ENCODE results near the gene MT2A. TPM values are rescaled to one million over a fixed set of nuclear protein-coding genes. Genes with fewer than 3 reads are reported as not detected.
A peak's percentile ranks its signal among the peaks of the same experiment; 100 is the strongest.

Gene MT2A
- total and polyA plus RNA-seq, 7 experiments from 2014 or later = 15.0 to 435 (median 40.7) TPM

DNA sequence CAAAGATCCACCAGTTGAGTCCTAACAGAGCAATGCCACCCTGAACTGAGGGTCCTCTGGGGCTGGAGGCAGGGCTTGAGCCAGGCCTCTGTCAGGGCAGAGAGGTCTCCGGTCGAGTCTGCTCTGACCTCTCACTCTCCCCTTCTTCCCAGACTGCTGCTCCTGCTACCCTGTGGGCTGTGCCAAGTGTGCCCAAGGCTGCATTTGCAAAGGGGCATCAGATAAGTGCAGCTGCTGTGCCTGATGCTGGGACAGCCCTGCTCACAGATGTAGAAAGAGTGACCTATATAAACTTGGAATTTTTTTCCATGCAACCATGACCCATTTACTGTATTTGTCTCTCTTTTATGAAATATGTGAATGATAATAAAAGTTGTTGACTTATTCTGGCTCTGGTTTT, 40.9 kb downstream of the MT2A start:
- Mint-ChIP-seq H3K36me3 (no peaks in the 10 kb centered on the region), H3K27ac (no peak overlapping the region), H3K4me1 (peaks cover under 1 to 7% (median 4%) of the 10 kb centered on the region in 7 donors), H3K9me3 (no peaks in the 10 kb centered on the region), H3K27me3 (peaks cover 9 to 69% (median 17%) of the 10 kb centered on the region in 5 donors), H3K4me3 (no peak overlapping the region)
- ChIA-PET POLR2A (interaction anchor here (1.1 kb wide), 1 partner anchor 10 kb away, joined by 4 read pairs; no protein-coding TSS in a partner anchor), CTCF (no interaction called here)
- Histone ChIP-seq H3K9me3 (ENCODE audit: control insufficient read depth in 2 of 3, low read length in 3 of 3) (no peaks in the 10 kb centered on the region), H3K27ac (ENCODE audit: low read depth, low read length) (no peak overlapping the region), H3K4me1 (ENCODE audit: control insufficient read depth in 2 of 2, insufficient read depth in 2 of 2, low read length in 2 of 2) (peaks cover 2% of the 10 kb centered on the region in 2 donors), H3K4me3 (ENCODE audit: low read length) (no peak overlapping the region), H3K36me3 (ENCODE audit: control insufficient read depth in 2 of 3, insufficient read depth in 3 of 3, low read length in 3 of 3) (no peaks in the 10 kb centered on the region), H3K27me3 (ENCODE audit: control insufficient read depth in 2 of 2, insufficient read depth in 2 of 2, low read length in 2 of 2) (peaks cover 0 to 8% of the 10 kb centered on the region in 2 donors)
- no peak for DNase-seq
- intact Hi-C loops (cut with micrococcal nuclease) = no loop called here
- no peak for ATAC-seq

DNA sequence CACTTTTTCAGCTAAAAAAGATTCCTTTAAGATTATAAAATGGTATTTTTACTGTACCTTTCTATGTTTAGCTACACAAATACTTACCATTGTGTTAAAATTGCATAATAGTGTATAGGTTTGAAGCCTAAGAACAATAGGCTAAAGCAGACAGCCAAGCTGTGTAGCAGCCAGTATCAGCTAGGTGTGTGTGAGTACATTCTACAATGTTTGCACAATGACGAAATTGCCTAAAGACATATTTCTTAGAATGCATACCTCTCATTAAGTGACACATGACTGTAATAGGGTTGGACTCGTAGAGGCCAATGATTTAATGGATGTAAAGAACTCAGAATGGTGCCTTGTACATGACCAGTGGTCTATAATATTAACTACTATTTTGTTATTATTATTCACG, 41.4 kb downstream of the MT2A start:
- peaks cover 9 to 67% (median 17%) of the 10 kb centered on the region in 5 donors for H3K27me3 Mint-ChIP-seq
- H3K4me3 Mint-ChIP-seq = no peak overlapping the region
- Histone ChIP-seq H3K4me3 (ENCODE audit: low read length) (no peak overlapping the region), H3K27me3 (ENCODE audit: control insufficient read depth in 2 of 2, insufficient read depth in 2 of 2, low read length in 2 of 2) (peaks cover 0 to 8% of the 10 kb centered on the region in 2 donors), H3K9me3 (ENCODE audit: control insufficient read depth in 2 of 3, low read length in 3 of 3) (no peaks in the 10 kb centered on the region), H3K27ac (ENCODE audit: low read depth, low read length) (no peak overlapping the region), H3K36me3 (ENCODE audit: control insufficient read depth in 2 of 3, insufficient read depth in 3 of 3, low read length in 3 of 3) (no peaks in the 10 kb centered on the region), H3K4me1 (ENCODE audit: control insufficient read depth in 2 of 2, insufficient read depth in 2 of 2, low read length in 2 of 2) (no peaks in the 10 kb centered on the region)
- CTCF ChIA-PET = no interaction called here
- H3K4me1 Mint-ChIP-seq = peaks cover 0 to 3% (median 0%) of the 10 kb centered on the region in 7 donors
- no peak for ATAC-seq
- no peak for DNase-seq
- intact Hi-C loops (cut with micrococcal nuclease) = no loop called here
- POLR2A ChIA-PET = interaction anchor here (1.1 kb wide), 1 partner anchor 11 kb away, joined by 4 read pairs; no protein-coding TSS in a partner anchor
- no peaks in the 10 kb centered on the region for H3K36me3 Mint-ChIP-seq
- H3K9me3 Mint-ChIP-seq = no peaks in the 10 kb centered on the region
- H3K27ac Mint-ChIP-seq = no peak overlapping the region

DNA sequence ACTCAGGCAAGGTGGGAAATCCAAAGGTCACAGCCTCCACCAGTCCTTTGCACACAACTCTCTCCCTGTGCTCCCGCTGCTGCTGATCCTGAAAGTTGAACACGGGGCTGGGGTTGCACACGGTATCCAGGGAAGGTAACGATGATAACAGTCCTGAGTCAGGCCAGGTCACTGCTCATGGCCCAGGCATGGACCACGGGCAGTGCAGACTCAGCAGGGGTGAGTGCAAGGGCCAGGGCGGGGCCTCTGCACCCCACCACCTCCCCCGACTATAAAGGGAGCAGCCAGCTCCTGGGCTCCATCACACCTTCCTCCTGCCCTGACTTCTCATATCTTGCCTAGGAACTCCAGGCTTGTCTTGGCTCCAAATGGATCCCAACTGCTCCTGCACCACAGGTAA, 43.2 kb downstream of the MT2A start, which contains the start of gene MT1B:
TSS of gene MT1B (plus strand) at position 301 of the 400 bp plus-strand sequence. CDS start at position 369, 68 bp downstream.
- H3K4me1 Mint-ChIP-seq = no peaks in the 10 kb centered on the region
- H3K27me3 ChIP-seq (ENCODE audit: control insufficient read depth in 2 of 2, insufficient read depth in 2 of 2, low read length in 2 of 2) = peaks cover 0 to 8% of the 10 kb centered on the region in 2 donors
- no peak within 1 kb of the TSS for H3K4me3 ChIP-seq (ENCODE audit: low read length)
- H3K9me3 Mint-ChIP-seq = no peaks in the 10 kb centered on the region
- no peaks in the 10 kb centered on the region for H3K4me1 ChIP-seq (ENCODE audit: control insufficient read depth in 2 of 2, insufficient read depth in 2 of 2, low read length in 2 of 2)
- no peak for DNase-seq
- ATAC-seq = no peak
- intact Hi-C loops (cut with micrococcal nuclease) = no loop called here
- H3K36me3 ChIP-seq (ENCODE audit: control insufficient read depth in 2 of 3, insufficient read depth in 3 of 3, low read length in 3 of 3) = no peaks in the 10 kb centered on the region
- ChIA-PET CTCF (no interaction called here), POLR2A (no interaction called here)
- no peak within 1 kb of the TSS for H3K4me3 Mint-ChIP-seq
- H3K36me3 Mint-ChIP-seq = no peaks in the 10 kb centered on the region
- H3K9me3 ChIP-seq (ENCODE audit: control insufficient read depth in 2 of 3, low read length in 3 of 3) = no peaks in the 10 kb centered on the region
- H3K27ac Mint-ChIP-seq = peak within 1 kb of the TSS in 1 of 9 donors; percentile 25
- H3K27ac ChIP-seq (ENCODE audit: low read depth, low read length) = no peak within 1 kb of the TSS
- H3K27me3 Mint-ChIP-seq = peaks cover 9 to 53% (median 16%) of the 10 kb centered on the region in 5 donors

DNA sequence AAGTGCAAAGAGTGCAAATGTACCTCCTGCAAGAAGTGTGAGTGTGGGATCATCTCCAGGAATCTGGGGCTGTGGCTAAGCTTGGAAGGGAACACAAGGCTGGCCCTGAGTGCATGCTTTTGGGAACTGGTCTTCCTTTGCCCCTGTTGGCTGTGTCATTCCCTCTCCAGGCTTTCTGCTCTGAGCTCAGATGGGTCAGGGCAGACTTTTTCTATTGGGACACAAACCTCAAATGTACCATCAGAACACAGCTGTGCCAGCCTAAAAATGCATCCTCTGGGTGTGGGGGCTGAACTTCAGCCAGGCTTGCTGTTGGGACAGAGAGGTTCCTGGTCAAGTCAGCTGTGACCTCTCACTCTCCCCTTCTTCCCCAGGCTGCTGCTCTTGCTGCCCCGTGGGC, 44.2 kb downstream of the MT2A start:
- Histone ChIP-seq H3K9me3 (ENCODE audit: control insufficient read depth in 2 of 3, low read length in 3 of 3) (no peaks in the 10 kb centered on the region), H3K27ac (ENCODE audit: low read depth, low read length) (no peak overlapping the region), H3K36me3 (ENCODE audit: control insufficient read depth in 2 of 3, insufficient read depth in 3 of 3, low read length in 3 of 3) (no peaks in the 10 kb centered on the region), H3K4me1 (ENCODE audit: control insufficient read depth in 2 of 2, insufficient read depth in 2 of 2, low read length in 2 of 2) (no peaks in the 10 kb centered on the region), H3K4me3 (ENCODE audit: low read length) (no peak overlapping the region), H3K27me3 (ENCODE audit: control insufficient read depth in 2 of 2, insufficient read depth in 2 of 2, low read length in 2 of 2) (peaks cover 0 to 8% of the 10 kb centered on the region in 2 donors)
- CTCF ChIA-PET = no interaction called here
- no peak overlapping the region for H3K4me3 Mint-ChIP-seq
- DNase-seq = no peak
- peak overlapping the region in 1 of 9 donors; percentile 25 for H3K27ac Mint-ChIP-seq
- intact Hi-C loops (cut with micrococcal nuclease) = no loop called here
- ATAC-seq = no peak
- peaks cover 8 to 43% (median 12%) of the 10 kb centered on the region in 5 donors for H3K27me3 Mint-ChIP-seq
- H3K9me3 Mint-ChIP-seq = no peaks in the 10 kb centered on the region
- peaks cover 0 to 5% (median 4%) of the 10 kb centered on the region in 7 donors for H3K4me1 Mint-ChIP-seq
- H3K36me3 Mint-ChIP-seq = no peaks in the 10 kb centered on the region
- POLR2A ChIA-PET = no interaction called here

DNA sequence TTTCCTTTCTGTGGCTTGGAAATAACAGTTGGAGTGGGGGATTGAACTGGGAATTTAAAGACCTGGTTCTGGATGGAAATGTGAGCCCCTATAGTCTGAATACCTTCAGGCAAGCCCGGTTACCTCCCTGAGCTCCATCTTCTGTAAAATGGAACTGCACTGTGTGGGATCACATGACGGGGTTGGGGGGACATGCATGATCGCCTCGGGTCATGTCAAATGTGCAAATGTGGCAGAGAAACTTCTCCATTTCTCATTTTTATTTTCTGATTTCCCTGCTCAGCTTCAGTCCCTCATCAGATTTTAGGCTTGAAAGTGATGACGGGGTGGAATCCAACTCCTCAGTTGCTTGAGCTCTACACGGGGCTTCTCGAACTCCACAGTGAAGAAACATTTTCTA, 44.8 kb downstream of the MT2A start:
- peaks cover 4 to 9% (median 8%) of the 10 kb centered on the region in 7 donors for H3K4me1 Mint-ChIP-seq
- no peak overlapping the region for H3K4me3 Mint-ChIP-seq
- peaks cover 2 to 3% of the 10 kb centered on the region in 2 donors for H3K4me1 ChIP-seq (ENCODE audit: control insufficient read depth in 2 of 2, insufficient read depth in 2 of 2, low read length in 2 of 2)
- no peaks in the 10 kb centered on the region for H3K36me3 Mint-ChIP-seq
- H3K27ac ChIP-seq (ENCODE audit: low read depth, low read length) = no peak overlapping the region
- ChIA-PET POLR2A (no interaction called here), CTCF (no interaction called here)
- H3K36me3 ChIP-seq (ENCODE audit: control insufficient read depth in 2 of 3, insufficient read depth in 3 of 3, low read length in 3 of 3) = no peaks in the 10 kb centered on the region
- no peaks in the 10 kb centered on the region for H3K9me3 ChIP-seq (ENCODE audit: control insufficient read depth in 2 of 3, low read length in 3 of 3)
- peaks cover 0 to 8% of the 10 kb centered on the region in 2 donors for H3K27me3 ChIP-seq (ENCODE audit: control insufficient read depth in 2 of 2, insufficient read depth in 2 of 2, low read length in 2 of 2)
- no peak for ATAC-seq
- intact Hi-C loops (cut with micrococcal nuclease) = no loop called here
- H3K9me3 Mint-ChIP-seq = no peaks in the 10 kb centered on the region
- peaks cover 8 to 38% (median 12%) of the 10 kb centered on the region in 5 donors for H3K27me3 Mint-ChIP-seq
- no peak for DNase-seq
- no peak overlapping the region for H3K4me3 ChIP-seq (ENCODE audit: low read length)
- no peak overlapping the region for H3K27ac Mint-ChIP-seq

DNA sequence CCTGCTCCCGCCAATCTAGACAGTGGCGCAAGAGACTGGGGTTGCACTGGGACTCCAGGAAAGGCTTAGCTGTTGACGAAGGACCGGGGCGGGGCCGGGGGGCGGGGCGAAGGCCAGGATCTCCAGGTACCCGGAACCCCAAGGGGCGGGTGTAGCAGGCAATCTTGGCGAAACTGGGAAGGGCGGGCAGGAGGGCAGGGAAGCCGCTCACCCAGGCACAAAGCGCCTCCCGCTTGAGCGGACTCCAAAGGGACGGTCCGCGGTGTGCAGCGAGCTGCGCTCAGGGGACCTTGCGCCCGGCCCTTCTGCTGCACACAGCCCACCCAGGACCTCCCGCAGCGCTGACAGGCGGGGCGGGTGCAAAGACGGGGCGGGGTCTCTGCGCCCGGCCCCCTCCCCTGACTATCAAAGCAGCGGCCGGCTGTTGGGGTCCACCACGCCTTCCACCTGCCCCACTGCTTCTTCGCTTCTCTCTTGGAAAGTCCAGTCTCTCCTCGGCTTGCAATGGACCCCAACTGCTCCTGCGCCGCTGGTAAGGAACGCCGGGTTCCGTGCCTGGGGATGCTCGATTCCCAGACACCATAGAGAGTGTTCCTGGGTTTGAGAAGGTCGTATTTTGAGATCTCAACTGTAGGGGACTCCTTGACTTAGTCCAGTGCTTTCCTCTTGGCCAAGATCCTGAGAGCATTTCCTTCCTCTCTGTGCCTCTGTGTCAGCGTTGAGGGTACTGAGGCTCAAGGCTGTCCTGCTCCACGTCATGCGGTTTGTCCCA, 49.4 kb downstream of the MT2A start, which contains the start of gene MT1F:
TSS of gene MT1F (plus strand) at position 405 of the 772 bp plus-strand sequence. CDS start at position 505, 100 bp downstream.
- peaks cover 0 to 21% (median 0%) of the 10 kb centered on the region in 5 donors for H3K27me3 Mint-ChIP-seq
- DNase-seq (peak in 8 of 9 donors; percentile 35 to 66 (median 56)), ATAC-seq (peak; percentile 80)
- H3K4me1 ChIP-seq (ENCODE audit: control insufficient read depth in 2 of 2, insufficient read depth in 2 of 2, low read length in 2 of 2) = peaks cover 7 to 12% of the 10 kb centered on the region in 2 donors
- peak within 1 kb of the TSS; percentile 64 for H3K27ac ChIP-seq (ENCODE audit: low read depth, low read length)
- intact Hi-C loops (cut with micrococcal nuclease) = loop anchor here (1.0 to 2.0 kb wide), 5 partner anchors 14 to 48 kb away; partner anchors contain the start of gene MT1X (in 2 of the 2)
- H3K4me3 ChIP-seq (ENCODE audit: low read length) = peak within 1 kb of the TSS; percentile 91
- no peaks in the 10 kb centered on the region for H3K36me3 ChIP-seq (ENCODE audit: control insufficient read depth in 2 of 3, insufficient read depth in 3 of 3, low read length in 3 of 3)
- ChIA-PET POLR2A (interaction anchor here (0.8 to 3.5 kb wide), 6 partner anchors 11 to 49 kb away, joined by 3 to 19 read pairs (median 4); partner anchors contain the start of genes MT1H, MT1X and MT2A), CTCF (interaction anchor here (0.9 kb wide), 1 partner anchor 45 kb away, joined by 3 read pairs; no protein-coding TSS in a partner anchor)
- no peaks in the 10 kb centered on the region for H3K9me3 ChIP-seq (ENCODE audit: control insufficient read depth in 2 of 3, low read length in 3 of 3)
- H3K27ac Mint-ChIP-seq = peak within 1 kb of the TSS; percentile 67 to 97 (median 94)
- H3K4me3 Mint-ChIP-seq = peak within 1 kb of the TSS; percentile 79 to 99 (median 94)
- peaks cover 0 to 6% (median 0%) of the 10 kb centered on the region in 5 donors for H3K36me3 Mint-ChIP-seq
- H3K27me3 ChIP-seq (ENCODE audit: control insufficient read depth in 2 of 2, insufficient read depth in 2 of 2, low read length in 2 of 2) = no peaks in the 10 kb centered on the region
- peaks cover 14 to 46% (median 27%) of the 10 kb centered on the region in 7 donors for H3K4me1 Mint-ChIP-seq
- no peaks in the 10 kb centered on the region for H3K9me3 Mint-ChIP-seq

All from naive thymus-derived CD4-positive, alpha-beta T cell (primary cell).